GM18502 (cell line): Measurements from ENCODE around the gene CYP4F22.
"Not testable (repeated sequence)": the region's sequence is repeated elsewhere in the genome, so short reads cannot be mapped to it uniquely, and the experiment has no call there.

ENCODE experiments used
- ATAC-seq: cut with Tn5 transposase; IDR thresholded peaks from one replicate; pipeline ENCODE4 v1.9.1; 2021; ENCODE audit warnings: mild to moderate bottlenecking; ENCODE audit not compliant: unreplicated experiment, poor library complexity

The CYP4F22 gene

DNA sequence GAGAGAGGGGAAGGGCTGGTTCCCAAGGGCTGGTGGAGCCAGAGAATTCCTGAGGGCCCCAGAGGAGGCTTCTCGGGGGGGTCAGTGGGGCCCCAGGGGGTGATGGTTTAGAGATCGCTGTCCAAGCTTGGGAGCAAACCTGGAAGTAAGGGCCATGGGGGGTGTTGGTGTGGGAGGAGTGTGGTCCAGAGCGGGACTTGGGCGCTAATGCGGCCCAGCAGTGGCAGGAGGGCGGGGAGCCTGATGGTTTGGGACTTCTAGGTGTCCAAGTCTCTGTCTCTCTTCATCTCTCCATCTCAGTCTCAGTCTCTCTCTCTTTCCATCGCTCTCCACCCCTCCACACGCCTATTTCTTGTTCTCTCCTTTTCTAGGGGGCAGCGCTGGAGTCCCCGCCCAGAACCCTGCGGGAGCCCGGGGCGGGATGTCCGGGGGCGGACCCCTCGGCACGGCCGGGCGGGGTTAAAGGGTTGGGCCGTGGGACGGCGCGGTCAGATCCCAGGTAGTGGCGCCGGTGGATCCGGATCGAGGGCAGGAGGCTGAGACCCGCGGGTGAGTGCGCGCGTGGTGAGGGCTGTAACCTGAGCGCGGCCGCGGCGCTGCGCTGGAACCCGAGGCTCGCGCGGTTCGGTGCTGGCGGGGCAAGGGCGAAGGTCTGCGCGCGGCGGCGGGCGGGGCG, at the start of gene CYP4F22:
Gene CYP4F22 (plus strand): TSS at position 491 of the 676 bp plus-strand sequence. CDS start 16,812 bp downstream, outside the sequence.
- ATAC-seq = no peak

DNA sequence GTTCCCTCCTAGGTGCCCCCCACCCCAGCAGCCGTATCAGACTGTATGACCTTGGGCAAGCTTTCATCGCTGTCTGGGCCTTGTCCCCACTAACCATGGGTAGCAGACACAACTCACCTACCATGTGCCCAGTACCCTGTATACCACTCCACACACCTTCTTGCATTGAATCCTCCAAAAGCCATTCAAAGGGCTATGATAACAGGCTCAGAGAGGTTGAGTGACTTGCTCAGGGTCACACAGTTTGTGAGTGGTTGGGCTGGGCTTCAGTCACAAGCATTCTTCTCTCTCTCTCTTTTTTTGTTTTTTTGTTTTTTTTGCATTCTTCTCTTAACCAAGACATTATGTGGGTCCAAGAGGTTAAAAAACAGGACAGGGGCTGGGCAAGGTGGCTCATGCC, 46.6 kb upstream of the CYP4F22 start:
- no peak for ATAC-seq

DNA sequence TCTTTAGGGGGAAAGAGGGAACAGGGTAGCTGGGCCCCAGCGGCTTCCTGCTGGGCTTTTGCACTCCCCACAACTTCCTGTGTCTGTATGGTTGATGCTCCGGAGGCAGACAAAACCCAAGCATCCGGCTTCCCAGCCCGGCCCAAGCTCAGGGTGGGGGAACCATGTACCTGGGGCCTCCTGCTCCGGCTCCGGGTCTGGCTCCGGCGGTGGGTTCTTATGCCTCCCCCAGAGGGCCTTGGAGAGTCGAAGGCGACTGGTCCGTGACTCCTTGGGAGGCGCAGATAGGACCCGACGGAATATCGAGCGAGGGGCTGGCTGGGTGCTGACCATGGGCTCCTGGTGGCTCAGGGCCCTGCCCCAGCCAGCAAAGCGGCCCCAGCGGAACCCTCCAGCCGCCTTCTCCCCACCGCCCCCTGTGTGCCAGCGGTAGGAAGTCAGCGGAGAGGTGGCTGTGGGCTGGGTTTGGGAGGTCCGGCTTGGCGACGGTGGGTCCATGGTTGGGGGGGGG, 44.4 kb upstream of the CYP4F22 start:
- ATAC-seq = peak; percentile 48

DNA sequence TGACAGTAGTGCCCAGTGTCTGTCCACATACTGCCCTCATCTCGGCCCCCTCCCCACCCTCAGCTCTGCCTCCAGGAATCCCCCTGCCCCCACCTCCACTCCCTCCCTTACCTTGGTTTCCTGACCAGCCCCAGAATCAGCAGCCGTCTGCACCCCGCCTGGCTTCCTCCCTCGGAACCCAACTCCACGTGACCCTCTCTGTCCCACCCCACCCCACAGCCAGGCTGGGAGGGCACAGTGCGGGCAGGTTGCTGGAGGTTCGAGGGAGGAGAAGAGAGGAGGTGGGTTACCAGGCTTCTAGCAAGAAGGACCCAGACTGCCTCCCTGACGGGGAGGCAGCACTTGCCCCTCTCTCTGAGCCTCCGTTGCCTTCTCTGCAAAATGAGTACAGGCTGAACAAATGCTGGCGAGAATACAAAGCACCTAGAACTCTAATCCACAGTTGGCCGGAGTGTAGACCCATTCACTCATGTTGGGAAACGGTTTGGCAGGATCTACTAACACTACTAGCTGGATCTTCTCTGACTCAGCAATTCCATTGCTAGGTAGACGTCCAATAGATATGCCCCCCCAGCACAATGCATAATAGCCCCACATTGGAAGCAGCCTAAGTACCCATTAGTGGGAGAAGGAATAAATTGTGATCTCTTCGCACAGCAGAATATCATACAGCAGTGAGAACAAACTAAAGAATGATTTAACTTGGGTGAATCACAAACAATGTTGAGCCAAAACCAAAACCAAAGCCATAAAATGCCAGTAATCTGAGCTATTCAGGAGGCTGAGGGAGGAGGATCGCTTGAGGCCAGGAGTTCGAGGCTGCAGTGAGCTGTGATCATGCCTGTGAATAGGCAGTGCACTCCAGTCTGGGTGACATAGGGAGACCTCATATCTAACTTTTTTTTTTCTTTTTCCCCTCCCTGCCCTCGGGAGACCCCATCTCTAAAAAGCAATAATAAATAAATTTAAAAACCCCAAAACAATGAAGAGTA, 43.6 kb upstream of the CYP4F22 start, which contains the start of gene RASAL3:
Gene RASAL3 (minus strand): TSS at position 151 of the 992 bp plus-strand sequence. CDS start 186 bp downstream, outside the sequence.
- peak; percentile 48 for ATAC-seq

DNA sequence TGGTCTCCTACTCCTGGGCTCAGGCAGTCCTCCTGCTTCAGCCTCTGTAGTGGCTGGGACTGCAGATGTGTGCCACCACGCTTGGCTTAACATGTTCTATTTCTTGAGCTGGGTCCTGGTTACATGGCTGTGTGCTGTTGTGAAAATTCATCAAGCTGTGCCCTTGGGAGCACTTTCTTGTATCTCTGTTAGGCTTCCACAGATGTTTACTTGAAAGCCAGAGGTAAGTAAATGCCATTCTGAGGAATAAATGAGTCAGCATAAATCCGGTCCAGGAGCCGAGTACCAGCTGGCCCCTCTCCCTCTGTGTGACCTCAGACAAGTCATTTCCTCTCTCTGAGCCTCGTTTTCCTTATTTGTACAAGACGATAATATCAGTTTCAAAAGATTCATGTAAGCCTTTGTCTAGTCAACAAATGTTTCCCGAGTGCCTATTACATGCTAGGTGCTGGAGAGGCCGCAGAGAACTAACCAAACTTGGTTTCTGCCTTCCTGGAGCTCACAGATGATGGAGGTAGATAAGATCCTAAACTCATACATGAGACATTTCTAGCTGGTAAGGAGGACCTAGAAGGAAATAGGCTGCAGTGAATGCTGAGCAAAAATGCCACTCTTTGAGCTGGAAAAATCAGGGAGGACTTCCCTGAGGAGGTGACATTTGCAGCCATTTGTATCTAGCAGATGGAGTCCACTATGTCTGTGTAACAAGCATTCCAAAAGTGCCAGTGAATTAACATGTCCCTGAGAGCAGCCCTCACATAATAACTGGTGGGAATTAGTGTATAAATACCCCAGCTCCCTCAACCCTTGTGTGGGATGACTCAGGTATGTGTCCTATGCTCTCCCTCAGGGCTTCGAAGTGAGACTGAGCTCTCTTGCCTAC, 41.2 kb upstream of the CYP4F22 start:
- ATAC-seq = peak; percentile 58

DNA sequence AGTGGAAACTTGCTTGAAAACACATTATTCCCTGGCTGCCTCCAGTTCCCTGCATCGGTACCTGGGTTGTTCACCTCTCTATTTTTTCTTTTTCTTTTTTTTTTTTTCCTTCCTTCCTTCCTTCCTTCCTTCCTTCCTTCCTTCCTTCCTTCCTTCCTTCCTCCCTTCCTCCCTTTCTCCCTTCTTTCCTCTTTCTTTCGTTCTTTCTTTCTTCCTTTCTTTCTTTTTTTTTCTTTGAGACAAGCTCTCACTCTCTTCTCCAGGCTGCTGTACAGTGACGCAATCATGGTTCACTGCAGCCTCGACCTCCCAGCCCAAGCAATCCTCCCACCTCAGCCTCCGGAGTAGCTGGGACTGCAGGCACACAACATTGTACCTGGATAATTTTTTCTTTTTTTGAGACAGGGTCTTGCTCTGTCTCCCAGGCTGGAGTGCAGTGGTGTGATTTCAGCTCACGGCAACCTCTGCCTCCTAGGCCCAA, 40.6 kb upstream of the CYP4F22 start:
- ATAC-seq = no peak

DNA sequence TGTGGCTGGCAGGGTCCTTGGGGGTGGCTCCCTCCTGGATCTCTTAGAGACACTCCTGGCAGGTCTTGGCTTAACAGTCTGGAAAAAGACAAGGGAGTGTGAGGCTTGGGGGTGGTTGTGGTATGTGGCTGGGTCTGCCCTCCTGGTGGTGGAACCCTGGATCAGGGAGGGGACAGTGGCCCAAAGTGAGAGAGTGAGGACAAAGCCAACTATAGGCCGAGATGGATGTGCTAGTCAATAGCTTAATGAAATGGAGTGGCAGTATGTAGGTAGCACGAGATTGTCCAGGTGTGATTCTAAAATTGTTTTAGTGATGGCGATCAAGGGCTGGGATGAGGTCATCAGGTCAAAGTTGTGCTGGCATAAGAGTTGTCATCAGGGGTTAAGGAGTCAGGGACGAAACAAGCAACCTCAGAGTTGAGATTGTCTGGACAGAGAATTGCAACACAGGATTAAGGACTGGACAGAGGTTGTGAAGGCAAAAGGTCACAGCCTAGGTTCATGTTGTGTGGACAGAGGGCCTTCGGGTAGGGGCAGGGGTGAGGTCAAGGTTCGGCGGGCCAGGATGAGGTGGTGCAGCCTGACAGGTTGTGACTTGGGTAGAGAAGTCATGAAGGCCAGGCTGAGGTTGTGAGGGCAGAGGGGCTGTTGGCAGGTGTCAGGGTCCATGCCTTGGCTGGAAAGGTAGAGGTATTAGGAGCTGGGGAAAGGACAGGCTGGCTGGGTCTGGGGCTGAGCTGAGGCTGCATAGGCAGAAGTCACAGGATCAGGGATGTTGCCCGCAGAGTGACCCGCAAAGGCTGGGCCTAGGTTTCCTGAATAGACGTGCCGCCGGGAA, 39.4 kb upstream of the CYP4F22 start:
- ATAC-seq = no peak

DNA sequence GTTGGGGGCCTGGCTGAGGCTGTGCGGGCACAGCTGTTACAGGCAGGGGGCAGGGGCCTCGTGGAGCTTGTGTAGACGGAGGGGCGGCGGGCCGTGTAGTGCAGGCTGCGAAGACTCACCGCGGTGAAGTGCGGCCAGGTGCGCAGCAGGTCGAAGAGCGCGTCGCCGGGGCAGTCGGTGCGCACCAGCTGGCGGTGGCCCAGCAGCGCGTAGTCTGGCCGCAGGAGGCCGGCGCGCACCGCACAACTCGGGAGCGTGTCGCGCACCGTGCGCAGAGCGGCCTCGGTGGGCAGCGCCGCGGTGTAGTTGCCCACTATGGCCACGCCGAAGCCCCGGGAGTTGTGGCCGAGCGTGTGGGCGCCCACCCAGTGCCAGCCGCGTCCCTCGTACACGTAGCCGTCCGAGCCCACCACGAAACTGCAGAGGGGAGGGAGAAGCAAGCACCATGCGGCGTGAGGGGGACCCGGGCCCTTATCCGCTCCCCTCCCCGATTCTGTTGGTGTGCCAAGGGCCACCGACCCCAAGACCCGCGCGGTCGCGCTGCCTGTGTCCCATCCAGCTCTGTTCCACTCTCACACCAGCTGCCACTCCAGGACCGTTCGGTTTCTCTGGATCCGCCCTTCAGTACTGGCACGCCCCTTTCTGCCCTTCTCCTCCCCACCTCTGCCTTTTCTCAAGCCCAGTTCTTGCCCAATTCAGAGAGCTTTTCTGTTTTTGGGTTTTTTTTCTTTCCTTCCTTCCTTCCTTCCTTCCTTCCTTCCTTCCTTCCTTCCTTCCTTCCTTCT, 38.6 kb upstream of the CYP4F22 start:
- no peak for ATAC-seq

DNA sequence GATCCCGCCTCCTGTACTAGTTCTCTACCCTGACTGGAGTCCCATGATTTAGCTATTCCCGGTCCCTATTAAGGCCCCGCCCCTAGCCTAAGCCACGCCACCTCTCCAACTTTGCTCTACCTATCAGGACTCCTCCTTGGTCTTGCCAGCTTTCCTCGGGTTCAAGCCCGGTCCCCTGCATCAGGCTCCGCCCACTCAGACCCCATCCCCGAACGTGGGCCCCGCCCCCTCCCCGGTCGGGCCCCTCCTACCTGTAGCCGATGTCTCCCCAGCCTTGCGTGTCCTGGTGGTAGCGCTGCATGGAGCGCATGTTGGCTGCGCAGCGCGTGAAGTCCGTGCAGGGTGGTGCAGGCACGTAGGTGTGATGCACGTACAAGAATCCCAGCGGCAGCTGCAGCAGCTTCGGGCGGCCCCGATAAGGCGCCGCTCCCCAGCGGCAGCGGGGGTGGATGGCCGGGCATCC, 36.7 kb upstream of the CYP4F22 start:
- ATAC-seq = no peak

DNA sequence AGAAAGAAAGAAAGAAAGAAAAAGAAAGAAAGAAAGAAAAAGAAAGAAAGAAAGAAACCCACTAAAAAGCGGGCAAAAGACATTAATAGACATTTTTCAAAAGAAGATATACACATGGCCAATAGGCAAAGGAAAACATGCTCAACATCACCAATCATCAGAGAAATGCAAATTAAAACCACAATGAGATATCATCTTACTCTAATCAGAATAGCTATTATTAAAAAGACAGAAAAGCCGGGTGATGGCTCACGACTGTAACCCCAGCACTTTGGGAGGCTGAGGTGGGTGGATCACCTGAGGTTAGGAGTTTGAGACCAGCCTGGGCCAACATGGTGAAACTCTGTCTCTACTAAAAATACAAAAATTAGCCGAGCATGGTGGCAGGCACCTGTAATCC, 34.5 kb upstream of the CYP4F22 start:
- not testable (repeated sequence) for ATAC-seq

DNA sequence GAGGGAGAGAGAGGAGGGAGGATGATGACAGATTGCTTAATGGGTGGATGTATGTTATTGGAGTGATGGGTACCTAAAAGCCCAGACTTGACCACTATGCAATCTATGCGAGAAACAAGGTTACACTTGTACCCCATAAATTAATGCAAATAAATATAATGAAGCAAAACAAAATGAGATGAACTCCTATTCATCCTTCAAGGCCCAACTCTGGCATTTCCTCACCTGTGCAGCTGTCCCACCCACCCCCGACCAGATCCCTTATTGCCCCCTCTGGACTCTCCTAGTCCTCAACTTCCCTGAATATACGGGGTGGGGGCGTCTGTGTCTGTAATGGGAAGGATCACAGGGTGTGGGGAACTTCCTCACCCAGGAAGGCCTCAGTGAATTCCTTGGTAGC, 33.2 kb upstream of the CYP4F22 start:
- ATAC-seq = no peak

DNA sequence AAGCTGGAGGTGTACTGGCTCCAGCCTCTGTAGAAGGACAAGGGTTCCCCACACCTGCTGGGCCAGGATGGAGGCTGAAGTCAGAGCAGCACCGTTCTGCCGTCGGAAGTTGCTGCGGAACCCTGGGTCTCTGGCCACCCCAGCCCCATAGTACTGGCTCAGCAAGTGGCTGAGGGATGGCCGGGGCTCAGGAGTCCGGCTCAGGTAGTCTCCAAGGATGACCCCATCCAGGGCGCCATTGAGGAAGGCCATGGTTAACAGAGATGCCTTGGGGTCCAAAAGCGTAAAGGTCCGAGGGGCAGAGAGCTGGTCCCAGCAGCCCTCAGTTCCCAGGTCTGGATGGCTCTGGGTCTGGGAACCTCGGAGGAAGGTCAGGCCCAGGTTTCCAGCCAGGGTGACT, 32.7 kb upstream of the CYP4F22 start:
- ATAC-seq = no peak

DNA sequence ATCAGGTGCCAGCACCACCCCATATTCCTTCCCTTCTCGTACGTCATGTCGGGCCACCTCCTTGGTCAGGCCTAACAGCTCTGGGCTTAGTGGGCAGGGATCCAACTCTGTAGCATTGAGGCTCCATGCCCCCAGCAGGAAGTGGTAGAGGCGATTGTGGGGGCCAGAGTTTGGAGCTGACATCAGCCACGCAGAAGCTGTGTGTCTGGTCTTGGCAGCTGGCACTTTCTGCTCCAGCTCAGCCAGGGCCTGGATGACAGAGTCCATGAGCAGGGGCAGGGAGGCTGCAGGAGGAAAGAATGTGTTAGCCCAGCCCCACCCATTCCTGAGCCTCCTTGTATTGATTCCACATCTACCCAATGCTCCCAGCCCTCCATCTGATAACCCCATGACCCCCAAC, 32.0 kb upstream of the CYP4F22 start:
- ATAC-seq = no peak

DNA sequence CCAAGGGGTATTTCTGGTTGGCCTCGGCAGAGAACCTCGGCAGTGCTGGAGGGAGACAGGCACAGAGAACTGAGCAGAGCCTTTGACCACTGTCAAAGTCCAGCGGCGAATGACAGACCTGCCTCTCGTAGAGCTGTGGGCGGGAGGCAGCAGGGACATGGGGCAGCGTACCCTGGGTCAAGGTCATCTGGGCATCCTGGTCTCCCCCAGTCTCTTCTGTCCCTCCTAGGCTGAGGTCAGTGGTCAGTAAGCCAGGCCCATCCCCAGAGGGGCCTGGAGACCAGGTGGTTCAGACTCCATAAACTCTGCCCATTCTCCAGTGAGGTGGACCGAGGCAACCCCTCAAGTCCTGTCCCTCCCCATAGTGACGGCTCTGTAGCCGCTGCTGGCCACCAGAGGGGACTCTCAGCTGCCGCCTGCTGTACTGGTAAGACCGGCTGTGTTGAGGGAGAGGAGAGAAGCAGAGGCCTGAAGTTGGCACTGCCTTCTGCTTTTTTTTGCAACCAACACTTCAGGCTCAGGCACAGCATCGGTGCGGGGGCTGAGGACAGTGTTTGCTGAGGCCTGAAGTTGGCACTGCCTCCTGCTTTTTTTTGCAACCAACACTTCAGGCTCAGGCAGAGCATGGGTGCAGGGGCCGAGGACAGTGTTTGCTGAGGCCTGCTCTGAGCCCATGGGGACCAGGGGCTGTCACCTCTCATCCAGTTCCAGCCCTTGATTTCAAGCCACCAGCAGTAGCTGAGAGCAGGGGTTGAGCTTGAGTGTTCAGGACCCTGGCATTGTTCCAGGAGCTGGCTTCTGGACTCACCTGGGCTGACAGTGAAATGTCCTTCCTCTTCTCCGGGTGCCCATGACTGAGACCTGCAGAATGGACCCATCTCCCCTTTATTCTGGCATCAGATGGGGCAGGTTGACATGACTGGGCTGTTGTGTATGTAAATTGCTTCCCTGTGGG, 28.7 kb upstream of the CYP4F22 start, which contains the start of gene PGLYRP2:
Gene PGLYRP2 (minus strand): TSS at position 111 of the 955 bp plus-strand sequence. CDS start 130 bp downstream, outside the sequence.
- no peak for ATAC-seq

DNA sequence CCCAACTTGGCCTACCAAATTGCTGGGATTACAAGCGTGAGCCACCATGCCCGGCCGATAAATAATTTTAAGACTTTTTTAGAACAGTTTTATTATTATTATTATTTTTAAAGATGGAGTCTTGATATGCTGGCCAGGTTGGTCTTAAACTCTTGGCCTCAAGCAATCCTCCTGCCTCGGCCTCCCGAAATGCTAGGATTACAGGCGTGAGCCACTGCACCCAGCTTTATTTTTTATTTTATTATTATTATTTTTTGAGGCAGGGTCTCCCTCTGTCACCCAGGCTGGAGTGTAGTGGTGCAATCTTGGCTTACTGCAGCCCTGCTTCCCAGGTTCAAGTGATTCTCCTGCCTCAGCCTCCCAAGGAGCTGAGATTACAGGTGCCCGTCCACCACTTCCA, 27.3 kb upstream of the CYP4F22 start:
- not testable (repeated sequence) for ATAC-seq

DNA sequence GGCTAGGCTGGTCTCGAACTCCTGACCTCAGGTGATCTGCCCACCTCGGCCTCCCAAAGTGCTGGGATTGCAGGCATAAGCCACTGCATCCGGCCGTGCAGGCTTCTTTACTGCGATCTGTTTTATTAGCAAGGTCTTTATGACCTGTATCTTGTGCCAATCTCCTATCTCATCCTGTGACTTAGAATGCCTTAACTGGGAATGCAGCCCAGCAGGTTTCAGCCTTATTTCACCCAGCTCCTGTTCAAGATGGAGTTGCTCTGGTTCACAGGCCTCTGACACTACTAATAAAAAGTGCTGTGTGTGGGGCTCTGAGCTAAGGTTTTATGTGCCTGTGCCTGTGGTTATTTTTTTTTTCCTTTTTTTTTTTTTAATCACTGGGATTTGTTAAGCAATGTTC, 22.6 kb upstream of the CYP4F22 start:
- ATAC-seq = not testable (repeated sequence)

DNA sequence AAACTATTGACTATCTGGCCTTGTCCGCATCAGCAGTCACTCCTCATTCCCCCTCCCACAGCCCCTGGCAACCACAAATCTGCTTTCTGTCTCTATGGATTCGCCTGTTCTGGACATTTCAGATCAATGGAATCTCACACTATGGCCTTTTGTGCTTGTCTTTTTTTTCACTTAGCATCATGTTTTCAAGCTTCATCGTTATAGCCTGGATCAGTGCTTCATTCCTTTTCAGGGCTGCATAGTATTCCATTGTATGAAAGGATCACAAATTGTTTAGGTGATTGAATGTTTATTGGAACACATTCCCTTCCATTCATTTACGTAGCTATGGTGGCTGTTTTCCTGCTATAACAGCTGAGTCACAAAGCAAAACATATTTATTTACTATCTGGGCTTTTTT, 21.3 kb upstream of the CYP4F22 start:
- no peak for ATAC-seq
